GM23338 (cell line): ENCODE measurements around the gene PTRHD1.

Source experiments
- CREB1 ChIP-seq: fragments of 250-450 bp; sonication (Bioruptor Pico); IDR thresholded peaks from 2 replicates; pipeline ENCODE4 v1.5.0; 2020; ENCODE audit warnings: low read depth, mild to moderate bottlenecking, moderate library complexity
- EZH2 ChIP-seq: fragments of 200-600 bp; sonication (generic); IDR thresholded peaks from one replicate; pipeline ENCODE4 v1.8.0; 2017; ENCODE audit warnings: antibody characterized with exemption, mild to moderate bottlenecking, low read depth; ENCODE audit not compliant: unreplicated experiment
- EZH2phosphoT487 ChIP-seq: fragments of 200-600 bp; sonication (generic); IDR thresholded peaks from one replicate; pipeline ENCODE4 v1.8.1; 2018; ENCODE audit warnings: antibody characterized with exemption; ENCODE audit not compliant: unreplicated experiment
- JUNB ChIP-seq: IDR thresholded peaks from one replicate; pipeline ENCODE4 v1.6.1; 2016; ENCODE audit warnings: antibody characterized with exemption; ENCODE audit not compliant: unreplicated experiment
- NANOG ChIP-seq: IDR thresholded peaks from 2 replicates; pipeline ENCODE4 v1.6.1; 2016; ENCODE audit warnings: antibody characterized with exemption, borderline replicate concordance
- POLR2AphosphoS5 ChIP-seq: IDR thresholded peaks from 2 replicates; pipeline ENCODE4 v1.6.1; 2016; ENCODE audit warnings: antibody characterized with exemption, low read depth
- STAT1 ChIP-seq: IDR thresholded peaks from one replicate; pipeline ENCODE4 v1.6.1; 2016; ENCODE audit warnings: antibody characterized with exemption; ENCODE audit not compliant: unreplicated experiment
- ZNF114 ChIP-seq: fragments of 250-450 bp; sonication (Bioruptor Pico); IDR thresholded peaks from 2 replicates; pipeline ENCODE4 v1.5.0; 2020; ENCODE audit warnings: mild to moderate bottlenecking, moderate library complexity
- ZNF331 ChIP-seq: fragments of 250-450 bp; sonication (Bioruptor Pico); IDR thresholded peaks from 2 replicates; pipeline ENCODE4 v1.5.0; 2020; ENCODE audit warnings: low read depth, mild to moderate bottlenecking, moderate library complexity
- TF ChIP-seq, protein P1 (sequence below), 2 experiments: fragments of 200-600 bp in 1 of 2; sonication (generic) in 1 of 2; conservative IDR thresholded peaks; 2 replicates each; pipeline versions ENCODE4 v1.5.1 to v1.6.1; 2016 to 2017; ENCODE audit warnings: antibody characterized with exemption in 2 of 2, low read depth in 2 of 2, mild to moderate bottlenecking in 2 of 2, moderate library complexity in 1 of 2
- TF ChIP-seq, protein P2 (sequence below): IDR thresholded peaks from one replicate; pipeline ENCODE4 v1.6.1; 2018; ENCODE audit warnings: antibody characterized with exemption; ENCODE audit not compliant: unreplicated experiment
- TF ChIP-seq, protein P3 (sequence below): IDR thresholded peaks from 2 replicates; pipeline ENCODE4 v1.6.1; 2016; ENCODE audit warnings: antibody characterized with exemption
- TF ChIP-seq, protein P4 (sequence below): fragments of 250-450 bp; sonication (Bioruptor Pico); IDR thresholded peaks from 2 replicates; pipeline ENCODE4 v1.5.0; 2020; ENCODE audit warnings: mild to moderate bottlenecking, moderate library complexity

DNA sequence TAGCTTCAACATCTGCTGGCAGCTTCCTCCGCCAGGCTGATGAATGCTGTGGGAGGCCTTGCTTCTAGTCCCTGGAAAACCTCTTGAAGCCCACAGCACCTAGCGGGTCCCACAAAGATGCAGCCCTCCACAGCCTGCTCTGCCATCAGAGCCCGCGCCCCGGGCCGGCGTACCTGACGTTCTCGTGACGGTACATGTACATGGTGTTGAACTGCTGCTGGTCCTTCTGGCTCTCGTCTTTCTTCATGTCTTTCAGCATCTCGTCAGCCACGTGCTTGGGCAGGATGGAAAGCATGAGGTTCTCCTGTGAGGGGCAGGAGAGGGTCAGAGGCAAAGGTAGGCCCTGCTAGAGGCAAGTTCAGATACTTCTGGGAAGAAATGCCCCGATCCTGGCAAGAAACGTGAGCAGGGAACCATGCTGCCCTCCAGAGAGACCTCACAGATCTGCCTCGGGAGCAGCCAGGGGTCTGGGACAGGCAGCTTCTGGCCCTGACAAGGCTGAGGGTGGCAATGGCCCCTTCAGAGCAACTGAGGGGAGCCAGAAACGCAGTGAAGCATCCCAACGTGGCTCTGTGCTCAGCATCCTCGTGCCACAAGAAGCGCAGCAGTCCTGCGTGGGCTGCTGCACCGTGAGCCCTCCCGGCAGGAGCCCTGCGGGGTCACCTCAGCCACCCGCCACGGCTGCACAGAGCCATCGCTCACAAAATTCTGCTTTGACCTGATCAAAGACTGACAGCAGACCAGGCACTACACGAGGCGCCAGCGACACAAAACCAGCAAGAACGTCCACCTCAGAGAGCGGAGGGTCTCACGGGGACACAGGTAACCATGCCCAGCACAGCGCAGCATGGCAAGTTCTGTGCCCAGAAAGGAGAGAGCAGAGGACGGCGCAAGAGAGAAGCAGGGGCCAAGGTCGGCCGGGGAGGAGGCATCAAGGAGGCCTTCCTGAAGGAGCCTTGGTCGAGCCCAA lies 49.2 kb upstream of the PTRHD1 start:
- TF ChIP-seq POLR2AphosphoS5, result no peak
- TF ChIP-seq, protein P1, sequence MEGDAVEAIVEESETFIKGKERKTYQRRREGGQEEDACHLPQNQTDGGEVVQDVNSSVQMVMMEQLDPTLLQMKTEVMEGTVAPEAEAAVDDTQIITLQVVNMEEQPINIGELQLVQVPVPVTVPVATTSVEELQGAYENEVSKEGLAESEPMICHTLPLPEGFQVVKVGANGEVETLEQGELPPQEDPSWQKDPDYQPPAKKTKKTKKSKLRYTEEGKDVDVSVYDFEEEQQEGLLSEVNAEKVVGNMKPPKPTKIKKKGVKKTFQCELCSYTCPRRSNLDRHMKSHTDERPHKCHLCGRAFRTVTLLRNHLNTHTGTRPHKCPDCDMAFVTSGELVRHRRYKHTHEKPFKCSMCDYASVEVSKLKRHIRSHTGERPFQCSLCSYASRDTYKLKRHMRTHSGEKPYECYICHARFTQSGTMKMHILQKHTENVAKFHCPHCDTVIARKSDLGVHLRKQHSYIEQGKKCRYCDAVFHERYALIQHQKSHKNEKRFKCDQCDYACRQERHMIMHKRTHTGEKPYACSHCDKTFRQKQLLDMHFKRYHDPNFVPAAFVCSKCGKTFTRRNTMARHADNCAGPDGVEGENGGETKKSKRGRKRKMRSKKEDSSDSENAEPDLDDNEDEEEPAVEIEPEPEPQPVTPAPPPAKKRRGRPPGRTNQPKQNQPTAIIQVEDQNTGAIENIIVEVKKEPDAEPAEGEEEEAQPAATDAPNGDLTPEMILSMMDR (conservative IDR thresholded peaks at IDR 0.05; ENCODE audit: low read depth in 2 of 2), result no peak
- TF ChIP-seq, protein P2, sequence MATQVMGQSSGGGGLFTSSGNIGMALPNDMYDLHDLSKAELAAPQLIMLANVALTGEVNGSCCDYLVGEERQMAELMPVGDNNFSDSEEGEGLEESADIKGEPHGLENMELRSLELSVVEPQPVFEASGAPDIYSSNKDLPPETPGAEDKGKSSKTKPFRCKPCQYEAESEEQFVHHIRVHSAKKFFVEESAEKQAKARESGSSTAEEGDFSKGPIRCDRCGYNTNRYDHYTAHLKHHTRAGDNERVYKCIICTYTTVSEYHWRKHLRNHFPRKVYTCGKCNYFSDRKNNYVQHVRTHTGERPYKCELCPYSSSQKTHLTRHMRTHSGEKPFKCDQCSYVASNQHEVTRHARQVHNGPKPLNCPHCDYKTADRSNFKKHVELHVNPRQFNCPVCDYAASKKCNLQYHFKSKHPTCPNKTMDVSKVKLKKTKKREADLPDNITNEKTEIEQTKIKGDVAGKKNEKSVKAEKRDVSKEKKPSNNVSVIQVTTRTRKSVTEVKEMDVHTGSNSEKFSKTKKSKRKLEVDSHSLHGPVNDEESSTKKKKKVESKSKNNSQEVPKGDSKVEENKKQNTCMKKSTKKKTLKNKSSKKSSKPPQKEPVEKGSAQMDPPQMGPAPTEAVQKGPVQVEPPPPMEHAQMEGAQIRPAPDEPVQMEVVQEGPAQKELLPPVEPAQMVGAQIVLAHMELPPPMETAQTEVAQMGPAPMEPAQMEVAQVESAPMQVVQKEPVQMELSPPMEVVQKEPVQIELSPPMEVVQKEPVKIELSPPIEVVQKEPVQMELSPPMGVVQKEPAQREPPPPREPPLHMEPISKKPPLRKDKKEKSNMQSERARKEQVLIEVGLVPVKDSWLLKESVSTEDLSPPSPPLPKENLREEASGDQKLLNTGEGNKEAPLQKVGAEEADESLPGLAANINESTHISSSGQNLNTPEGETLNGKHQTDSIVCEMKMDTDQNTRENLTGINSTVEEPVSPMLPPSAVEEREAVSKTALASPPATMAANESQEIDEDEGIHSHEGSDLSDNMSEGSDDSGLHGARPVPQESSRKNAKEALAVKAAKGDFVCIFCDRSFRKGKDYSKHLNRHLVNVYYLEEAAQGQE, result no peak
- no peak for TF ChIP-seq EZH2phosphoT487
- TF ChIP-seq EZH2, result no peak
- TF ChIP-seq CREB1, result no peak
- no peak for TF ChIP-seq ZNF331 (CRISPR knock-in tag)
- no peak for TF ChIP-seq ZNF114 (CRISPR knock-in tag)
- no peak for TF ChIP-seq JUNB
- TF ChIP-seq, protein P3, sequence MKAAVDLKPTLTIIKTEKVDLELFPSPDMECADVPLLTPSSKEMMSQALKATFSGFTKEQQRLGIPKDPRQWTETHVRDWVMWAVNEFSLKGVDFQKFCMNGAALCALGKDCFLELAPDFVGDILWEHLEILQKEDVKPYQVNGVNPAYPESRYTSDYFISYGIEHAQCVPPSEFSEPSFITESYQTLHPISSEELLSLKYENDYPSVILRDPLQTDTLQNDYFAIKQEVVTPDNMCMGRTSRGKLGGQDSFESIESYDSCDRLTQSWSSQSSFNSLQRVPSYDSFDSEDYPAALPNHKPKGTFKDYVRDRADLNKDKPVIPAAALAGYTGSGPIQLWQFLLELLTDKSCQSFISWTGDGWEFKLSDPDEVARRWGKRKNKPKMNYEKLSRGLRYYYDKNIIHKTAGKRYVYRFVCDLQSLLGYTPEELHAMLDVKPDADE, result no peak
- no peak for TF ChIP-seq NANOG
- no peak for TF ChIP-seq STAT1
- TF ChIP-seq, protein P4, sequence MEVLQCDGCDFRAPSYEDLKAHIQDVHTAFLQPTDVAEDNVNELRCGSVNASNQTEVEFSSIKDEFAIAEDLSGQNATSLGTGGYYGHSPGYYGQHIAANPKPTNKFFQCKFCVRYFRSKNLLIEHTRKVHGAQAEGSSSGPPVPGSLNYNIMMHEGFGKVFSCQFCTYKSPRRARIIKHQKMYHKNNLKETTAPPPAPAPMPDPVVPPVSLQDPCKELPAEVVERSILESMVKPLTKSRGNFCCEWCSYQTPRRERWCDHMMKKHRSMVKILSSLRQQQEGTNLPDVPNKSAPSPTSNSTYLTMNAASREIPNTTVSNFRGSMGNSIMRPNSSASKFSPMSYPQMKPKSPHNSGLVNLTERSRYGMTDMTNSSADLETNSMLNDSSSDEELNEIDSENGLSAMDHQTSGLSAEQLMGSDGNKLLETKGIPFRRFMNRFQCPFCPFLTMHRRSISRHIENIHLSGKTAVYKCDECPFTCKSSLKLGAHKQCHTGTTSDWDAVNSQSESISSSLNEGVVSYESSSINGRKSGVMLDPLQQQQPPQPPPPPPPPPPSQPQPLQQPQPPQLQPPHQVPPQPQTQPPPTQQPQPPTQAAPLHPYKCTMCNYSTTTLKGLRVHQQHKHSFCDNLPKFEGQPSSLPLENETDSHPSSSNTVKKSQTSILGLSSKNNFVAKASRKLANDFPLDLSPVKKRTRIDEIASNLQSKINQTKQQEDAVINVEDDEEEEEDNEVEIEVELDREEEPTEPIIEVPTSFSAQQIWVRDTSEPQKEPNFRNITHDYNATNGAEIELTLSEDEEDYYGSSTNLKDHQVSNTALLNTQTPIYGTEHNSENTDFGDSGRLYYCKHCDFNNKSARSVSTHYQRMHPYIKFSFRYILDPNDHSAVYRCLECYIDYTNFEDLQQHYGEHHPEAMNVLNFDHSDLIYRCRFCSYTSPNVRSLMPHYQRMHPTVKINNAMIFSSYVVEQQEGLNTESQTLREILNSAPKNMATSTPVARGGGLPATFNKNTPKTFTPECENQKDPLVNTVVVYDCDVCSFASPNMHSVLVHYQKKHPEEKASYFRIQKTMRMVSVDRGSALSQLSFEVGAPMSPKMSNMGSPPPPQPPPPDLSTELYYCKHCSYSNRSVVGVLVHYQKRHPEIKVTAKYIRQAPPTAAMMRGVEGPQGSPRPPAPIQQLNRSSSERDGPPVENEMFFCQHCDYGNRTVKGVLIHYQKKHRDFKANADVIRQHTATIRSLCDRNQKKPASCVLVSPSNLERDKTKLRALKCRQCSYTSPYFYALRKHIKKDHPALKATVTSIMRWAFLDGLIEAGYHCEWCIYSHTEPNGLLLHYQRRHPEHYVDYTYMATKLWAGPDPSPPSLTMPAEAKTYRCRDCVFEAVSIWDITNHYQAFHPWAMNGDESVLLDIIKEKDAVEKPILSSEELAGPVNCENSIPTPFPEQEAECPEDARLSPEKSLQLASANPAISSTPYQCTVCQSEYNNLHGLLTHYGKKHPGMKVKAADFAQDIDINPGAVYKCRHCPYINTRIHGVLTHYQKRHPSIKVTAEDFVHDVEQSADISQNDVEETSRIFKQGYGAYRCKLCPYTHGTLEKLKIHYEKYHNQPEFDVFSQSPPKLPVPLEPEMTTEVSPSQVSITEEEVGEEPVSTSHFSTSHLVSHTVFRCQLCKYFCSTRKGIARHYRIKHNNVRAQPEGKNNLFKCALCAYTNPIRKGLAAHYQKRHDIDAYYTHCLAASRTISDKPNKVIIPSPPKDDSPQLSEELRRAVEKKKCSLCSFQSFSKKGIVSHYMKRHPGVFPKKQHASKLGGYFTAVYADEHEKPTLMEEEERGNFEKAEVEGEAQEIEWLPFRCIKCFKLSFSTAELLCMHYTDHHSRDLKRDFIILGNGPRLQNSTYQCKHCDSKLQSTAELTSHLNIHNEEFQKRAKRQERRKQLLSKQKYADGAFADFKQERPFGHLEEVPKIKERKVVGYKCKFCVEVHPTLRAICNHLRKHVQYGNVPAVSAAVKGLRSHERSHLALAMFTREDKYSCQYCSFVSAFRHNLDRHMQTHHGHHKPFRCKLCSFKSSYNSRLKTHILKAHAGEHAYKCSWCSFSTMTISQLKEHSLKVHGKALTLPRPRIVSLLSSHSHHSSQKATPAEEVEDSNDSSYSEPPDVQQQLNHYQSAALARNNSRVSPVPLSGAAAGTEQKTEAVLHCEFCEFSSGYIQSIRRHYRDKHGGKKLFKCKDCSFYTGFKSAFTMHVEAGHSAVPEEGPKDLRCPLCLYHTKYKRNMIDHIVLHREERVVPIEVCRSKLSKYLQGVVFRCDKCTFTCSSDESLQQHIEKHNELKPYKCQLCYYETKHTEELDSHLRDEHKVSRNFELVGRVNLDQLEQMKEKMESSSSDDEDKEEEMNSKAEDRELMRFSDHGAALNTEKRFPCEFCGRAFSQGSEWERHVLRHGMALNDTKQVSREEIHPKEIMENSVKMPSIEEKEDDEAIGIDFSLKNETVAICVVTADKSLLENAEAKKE, result no peak
